Colonic mucosa (tissue), 4 donors: ENCODE data around the gene DDOST. TPM values are rescaled to one million over a fixed set of nuclear protein-coding genes. Genes with fewer than 3 reads are reported as not detected.

Experiments used
- DNase-seq: peaks from one replicate; pipeline ENCODE4 v3.0.0-alpha.2; 2020
- H3K27ac ChIP-seq: fragments of 200-600 bp; one replicate; pipeline ENCODE4 v1.8.0; 2021
- H3K27me3 ChIP-seq: fragments of 200-600 bp; one replicate; pipeline ENCODE4 v1.8.0; 2021
- H3K36me3 ChIP-seq: fragments of 200-600 bp; one replicate; pipeline ENCODE4 v1.8.0; 2021
- H3K4me1 ChIP-seq: fragments of 200-600 bp; one replicate; pipeline ENCODE4 v1.8.0; 2021; ENCODE audit warnings: mild to moderate bottlenecking
- H3K4me3 ChIP-seq: fragments of 200-600 bp; one replicate; pipeline ENCODE4 v1.8.0; 2021
- H3K9ac ChIP-seq, 2 donors: one replicate each; pipeline ENCODE4 v1.7.0; 2013; ENCODE audit warnings: control low read depth in 2 of 2, low read depth in 2 of 2, low read length in 2 of 2
- H3K9me3 ChIP-seq: fragments of 200-600 bp; one replicate; pipeline ENCODE4 v1.8.0; 2021
- CTCF ChIP-seq: fragments of 200-600 bp; IDR thresholded peaks from one replicate; pipeline ENCODE4 v1.8.0; 2022; ENCODE audit warnings: antibody characterized with exemption, mild to moderate bottlenecking
- intact Hi-C: fragments of 100-400 bp; cut with DNase I; formaldehyde crosslinking; loops from one replicate; pipeline ENCODE4 v1.14.1; 2022
- total RNA-seq, 2 donors: library from RNA; stranded (reverse); fragmentation: NEBNext Ultra II Directional in 1 of 2; extraction: Animal tissue kit (Norgen Biotek cat#: 25700) in 1 of 2; gene quantifications; one replicate each; pipeline ENCODE4 v1.2.1, GENCODE V29; 2021
- donor health status: healthy.
- donor health status: DM: no; HTN: no; CAD: no.
- donor health status: DM: no; HTN: no; CAD: no.

Gene DDOST
- total RNA-seq, 2 donors from 2014 or later, result 233 to 364 TPM

DNA sequence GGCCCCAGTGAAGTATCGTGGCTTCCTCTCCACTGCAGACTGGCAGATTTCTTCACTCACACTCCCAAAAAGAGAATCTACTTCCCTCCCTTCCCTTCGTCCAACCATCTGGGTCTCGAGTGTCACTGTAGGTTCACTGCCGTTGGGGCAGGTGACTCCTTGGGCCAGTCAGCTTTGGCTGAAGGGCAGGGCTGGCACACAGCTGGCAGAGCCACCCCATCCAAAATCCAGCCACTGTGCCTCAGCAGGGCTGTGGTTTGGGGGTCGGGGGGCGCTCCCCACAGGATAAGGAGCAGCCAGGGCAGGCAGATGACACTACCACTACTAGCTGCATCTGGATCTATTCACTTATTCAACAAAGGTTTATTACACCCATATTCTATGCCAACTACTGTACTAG lies 18.1 kb downstream of the DDOST start:
- Histone ChIP-seq H3K36me3 (peaks cover 18% of the 10 kb centered on the region), H3K4me1 (no peaks in the 10 kb centered on the region), H3K27me3 (no peaks in the 10 kb centered on the region), H3K27ac (no peak overlapping the region), H3K4me3 (no peak overlapping the region), H3K9ac (no peak overlapping the region), H3K9me3 (no peaks in the 10 kb centered on the region)
- no peak for DNase-seq
- intact Hi-C loops, result loop anchor here (5.0 kb wide), 1 partner anchor 121 kb away; no protein-coding TSS in a partner anchor
- no peak for TF ChIP-seq CTCF

DNA sequence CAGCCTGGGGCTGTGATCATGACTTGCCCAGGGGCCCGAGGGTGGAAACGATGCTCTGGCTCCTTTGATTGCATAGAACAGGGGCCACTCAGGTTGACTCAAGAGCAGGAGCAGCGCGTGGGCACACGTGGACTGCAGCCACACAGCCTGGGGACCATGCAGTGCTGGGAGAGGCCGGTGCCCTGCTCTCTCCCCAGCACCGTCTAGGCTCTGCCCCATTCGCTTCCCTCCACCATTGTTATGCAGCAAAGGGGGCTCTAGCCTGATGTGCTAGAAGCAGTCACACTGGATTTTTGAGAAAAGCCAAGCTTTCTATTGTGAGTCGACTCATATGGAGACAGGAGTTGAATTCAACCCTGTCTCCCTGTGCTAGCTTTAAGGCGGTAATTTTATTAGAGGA lies 19.2 kb downstream of the DDOST start:
- no peaks in the 10 kb centered on the region for H3K9me3 ChIP-seq
- no peak overlapping the region for H3K27ac ChIP-seq
- peaks cover 20% of the 10 kb centered on the region for H3K36me3 ChIP-seq
- H3K27me3 ChIP-seq, result no peaks in the 10 kb centered on the region
- no peak for DNase-seq
- no peak overlapping the region for H3K4me3 ChIP-seq
- TF ChIP-seq CTCF, result no peak
- intact Hi-C loops, result loop anchor here (2.0 to 5.0 kb wide), 2 partner anchors 67 to 120 kb away; no protein-coding TSS in a partner anchor
- H3K9ac ChIP-seq, result no peak overlapping the region
- H3K4me1 ChIP-seq, result no peaks in the 10 kb centered on the region

DNA sequence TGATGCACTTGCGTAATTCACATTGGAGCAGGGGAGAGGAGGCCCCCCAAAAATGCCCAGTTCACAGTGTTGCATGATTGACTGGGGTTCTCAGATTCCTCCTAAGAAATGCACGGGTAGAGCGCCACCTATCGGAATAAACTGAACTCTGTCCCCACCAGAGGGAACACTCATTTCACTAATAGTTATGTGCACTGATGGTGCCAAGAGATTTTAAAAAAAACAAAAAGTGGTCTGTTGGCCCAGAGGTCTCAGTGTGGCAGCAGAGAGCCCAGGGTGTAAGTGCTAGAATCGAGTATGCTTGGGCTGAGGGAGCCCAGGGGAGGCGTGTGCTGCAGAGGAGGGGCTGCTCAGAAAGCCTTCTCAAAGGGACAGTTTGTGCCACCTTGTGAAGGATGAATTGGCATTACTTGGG lies 21.0 kb downstream of the DDOST start:
- Histone ChIP-seq H3K36me3 (peaks cover 20% of the 10 kb centered on the region), H3K27me3 (no peaks in the 10 kb centered on the region), H3K9ac (no peak overlapping the region), H3K27ac (no peak overlapping the region), H3K4me3 (no peak overlapping the region), H3K9me3 (no peaks in the 10 kb centered on the region), H3K4me1 (no peaks in the 10 kb centered on the region)
- intact Hi-C loops, result loop anchor here (2.0 to 5.0 kb wide), 2 partner anchors 65 to 118 kb away; no protein-coding TSS in a partner anchor
- peak; percentile 59 for DNase-seq
- TF ChIP-seq CTCF, result peak; percentile 85

DNA sequence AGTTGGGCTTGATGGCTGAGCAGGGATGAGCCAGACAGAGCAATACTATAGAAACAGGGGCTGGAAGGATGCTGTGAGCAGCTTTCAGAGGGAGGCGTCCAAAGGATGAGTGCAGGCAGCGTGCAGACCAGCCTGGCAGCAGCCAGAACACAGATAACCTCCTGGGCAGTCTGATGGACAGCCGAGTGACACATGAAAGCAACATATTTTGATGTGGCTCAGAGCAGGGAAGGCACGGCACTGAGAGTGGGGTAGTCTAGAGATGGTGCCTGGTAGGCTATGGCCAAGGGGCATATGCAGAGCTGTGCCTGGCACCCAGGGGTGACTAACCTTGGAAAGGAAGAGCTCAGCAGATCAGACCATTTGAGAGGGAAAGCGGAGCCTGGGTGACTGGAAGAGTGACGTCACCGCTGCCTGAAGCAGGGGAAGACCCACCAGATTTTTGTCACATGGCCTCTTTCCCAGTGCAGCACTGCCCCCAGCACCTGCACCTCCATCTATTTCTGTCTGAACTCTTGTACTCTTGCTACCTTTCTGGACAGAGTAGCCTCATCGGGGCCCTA lies 24.3 kb downstream of the DDOST start:
- no peaks in the 10 kb centered on the region for H3K4me1 ChIP-seq
- H3K27me3 ChIP-seq, result no peaks in the 10 kb centered on the region
- H3K9me3 ChIP-seq, result no peaks in the 10 kb centered on the region
- H3K4me3 ChIP-seq, result no peak overlapping the region
- intact Hi-C loops, result no loop called here
- DNase-seq, result no peak
- H3K27ac ChIP-seq, result no peak overlapping the region
- peaks cover 20% of the 10 kb centered on the region for H3K36me3 ChIP-seq
- H3K9ac ChIP-seq, result no peak overlapping the region
- TF ChIP-seq CTCF, result no peak

DNA sequence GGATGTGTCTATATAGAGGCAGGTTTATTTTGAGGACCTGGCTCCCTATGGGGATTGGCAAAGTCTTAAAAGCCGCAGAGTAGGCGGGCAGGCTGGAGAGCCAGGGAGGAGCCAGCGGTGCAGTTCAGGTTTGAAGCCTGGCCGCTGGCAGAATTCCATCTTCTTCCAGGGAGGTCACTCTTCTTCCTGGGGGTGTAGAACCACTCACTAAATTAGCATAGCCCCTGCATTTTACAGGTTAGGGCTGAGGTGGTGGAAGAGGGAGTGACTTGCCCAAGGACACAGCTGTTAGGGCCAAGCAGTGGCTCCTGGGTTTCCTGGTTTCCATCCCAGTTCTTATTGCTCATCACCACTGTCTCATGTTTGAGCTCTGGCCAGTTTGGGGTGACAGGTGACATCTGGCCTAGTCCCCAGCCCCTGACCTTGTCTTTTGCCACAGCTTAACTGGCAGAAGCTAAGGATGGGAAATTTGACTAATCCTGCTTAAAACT lies 26.5 kb downstream of the DDOST start:
- Histone ChIP-seq H3K27me3 (no peaks in the 10 kb centered on the region), H3K9me3 (no peaks in the 10 kb centered on the region), H3K4me3 (peak overlapping the region; percentile 97), H3K36me3 (peaks cover 4% of the 10 kb centered on the region), H3K27ac (peak overlapping the region; percentile 95), H3K4me1 (no peaks in the 10 kb centered on the region), H3K9ac (peak overlapping the region; percentile 80 to 92)
- intact Hi-C loops, result no loop called here
- peak; percentile 66 for DNase-seq
- no peak for TF ChIP-seq CTCF
